PC-3 (cell line): ENCODE results near the gene MRTFA. TPM values are rescaled to one million over a fixed set of nuclear protein-coding genes. Genes with fewer than 3 reads are reported as not detected.

Experiments used
- ATAC-seq: fragments of 200-7000 bp; cut with Tn5 transposase; 2 replicates; pipeline ENCODE4 v1.9.1; 2020; ENCODE audit warnings: mild to moderate bottlenecking, moderate library complexity
- BruUV-seq: library from RNA; stranded (reverse); fragments of 400-500 nt; replicated peaks from 2 replicates; lab custom pipeline; 2021; lab: Mats Ljungman, UMichigan
- CTCF ChIA-PET: fragments of 300-600 bp; sonication (Branson Sonifier 250); formaldehyde crosslinking; loops from one replicate; lab custom pipeline; 2022; ENCODE audit warnings: antibody characterized with exemption; lab: Charles Lee
- POLR2A ChIA-PET: fragments of 300-600 bp; sonication (Branson Sonifier 250); formaldehyde crosslinking; loops from one replicate; lab custom pipeline; 2022; ENCODE audit warnings: antibody characterized with exemption; ENCODE audit not compliant: unreplicated experiment; lab: Charles Lee
- DNase-seq: peaks from one replicate; pipeline ENCODE4 v3.0.0-alpha.2; 2015
- H2AFZ ChIP-seq: fragments of 300-600 bp; sonication (generic); 2 replicates; pipeline ENCODE4 v1.6.0; 2016; ENCODE audit warnings: antibody characterized with exemption, low read length
- H3F3A ChIP-seq: fragments of 300-600 bp; sonication (generic); one replicate; pipeline ENCODE4 v1.6.0; 2017; ENCODE audit warnings: antibody characterized with exemption, low read length, control low read depth, mild to moderate bottlenecking; ENCODE audit not compliant: unreplicated experiment
- H3K27ac ChIP-seq: fragments of 300-600 bp; sonication (generic); 2 replicates; pipeline ENCODE4 v1.5.1; 2016; ENCODE audit warnings: mild to moderate bottlenecking, low read length
- H3K27me3 ChIP-seq: fragments of 300-600 bp; sonication (generic); 2 replicates; pipeline ENCODE4 v1.6.1; 2016; ENCODE audit warnings: low read length, mixed read lengths
- H3K36me3 ChIP-seq: fragments of 300-600 bp; sonication (generic); 2 replicates; pipeline ENCODE4 v1.6.1; 2016; ENCODE audit warnings: low read depth, mixed run types, low read length, mixed read lengths
- H3K4me1 ChIP-seq: fragments of 300-600 bp; sonication (generic); 2 replicates; pipeline ENCODE4 v1.5.1; 2016; ENCODE audit warnings: low read length; ENCODE audit not compliant: insufficient read depth
- H3K4me2 ChIP-seq: fragments of 300-600 bp; sonication (generic); 2 replicates; pipeline ENCODE4 v1.6.0; 2016; ENCODE audit warnings: low read length
- H3K4me3 ChIP-seq: fragments of 300-600 bp; sonication (generic); 2 replicates; pipeline ENCODE4 v1.5.1; 2016; ENCODE audit warnings: mild to moderate bottlenecking, low read length, mixed read lengths
- H3K79me2 ChIP-seq: fragments of 300-600 bp; sonication (generic); 2 replicates; pipeline ENCODE4 v1.6.1; 2017; ENCODE audit warnings: low read length, mixed read lengths
- H3K9ac ChIP-seq: fragments of 300-600 bp; sonication (generic); 2 replicates; pipeline ENCODE4 v1.6.0; 2016; ENCODE audit warnings: mild to moderate bottlenecking, low read length
- H3K9me2 ChIP-seq: fragments of 300-600 bp; sonication (generic); replicated peaks from 2 replicates; pipeline ENCODE4 v1.6.1; 2016; ENCODE audit warnings: mixed run types, low read length, mixed read lengths
- H3K9me3 ChIP-seq: fragments of 300-600 bp; sonication (generic); 2 replicates; pipeline ENCODE4 v1.6.1; 2016; ENCODE audit warnings: low read length, mixed read lengths
- H4K20me1 ChIP-seq: fragments of 300-600 bp; sonication (generic); 2 replicates; pipeline ENCODE4 v1.6.1; 2016; ENCODE audit warnings: low read length, mixed read lengths
- EZH2 ChIP-seq: fragments of 300-600 bp; sonication (generic); IDR thresholded peaks from one replicate; pipeline ENCODE4 v1.6.1; 2017; ENCODE audit warnings: antibody characterized with exemption, mild to moderate bottlenecking, low read length; ENCODE audit not compliant: unreplicated experiment
- EZH2phosphoT487 ChIP-seq: fragments of 300-600 bp; sonication (generic); IDR thresholded peaks from 2 replicates; pipeline ENCODE4 v1.6.1; 2018; ENCODE audit warnings: mild to moderate bottlenecking, antibody characterized with exemption, low read length, borderline replicate concordance
- intact Hi-C: fragments of 100-400 bp; cut with micrococcal nuclease; formaldehyde crosslinking; loops from 2 replicates; pipeline ENCODE4 v1.9.0; 2023
- total RNA-seq: library from RNA; depleted of rRNA; stranded (reverse); fragments of >200 nt; gene quantifications from 2 replicates; pipeline ENCODE4 v1.2.3, GENCODE V29; 2014
- TF ChIP-seq, protein P1 (sequence below): fragments of 300-600 bp; sonication (generic); conservative IDR thresholded peaks from 2 replicates; pipeline ENCODE4 v1.5.1; 2017; ENCODE audit warnings: antibody characterized with exemption, low read depth, mild to moderate bottlenecking, low read length

MRTFA gene
- total RNA-seq, 1 experiment from 2014 or later, result 32.6 TPM

DNA sequence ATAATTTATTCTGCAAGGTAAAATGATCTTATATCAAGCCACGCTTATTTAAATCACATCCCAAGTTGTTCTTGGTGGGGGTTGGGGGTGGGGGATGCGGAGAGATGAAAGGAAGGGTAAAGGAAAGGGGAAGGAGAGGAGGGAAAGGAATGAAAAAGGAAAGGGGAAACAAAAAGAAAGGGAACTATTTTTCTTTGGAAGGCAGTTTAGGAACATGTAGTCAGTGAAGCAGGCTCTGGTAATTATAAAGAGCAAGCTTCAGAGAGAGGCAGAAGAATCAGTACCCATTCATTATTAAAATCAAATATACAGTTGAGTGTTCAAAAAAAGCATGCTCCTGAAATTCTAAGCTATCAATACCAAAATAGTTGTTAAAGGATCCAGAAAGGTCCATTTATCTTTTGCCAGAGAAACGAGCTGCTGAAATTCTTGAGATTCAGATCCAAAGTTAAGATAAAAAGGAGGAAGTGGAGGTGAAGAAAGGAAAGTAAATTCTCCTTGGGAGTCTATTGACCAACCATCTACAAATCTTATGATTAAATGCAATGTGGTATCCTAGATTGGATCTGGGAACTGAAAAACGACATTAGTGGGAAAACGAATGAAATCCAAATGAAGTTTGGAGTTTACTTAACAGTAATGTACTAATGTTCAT, 158.7 kb downstream of the MRTFA start:
- Histone ChIP-seq H3K36me3 (no peaks in the 10 kb centered on the region), H3K27me3 (no peaks in the 10 kb centered on the region), H2AFZ (no peak overlapping the region), H4K20me1 (no peaks in the 10 kb centered on the region), H3K4me2 (no peak overlapping the region), H3F3A (no peaks in the 10 kb centered on the region), H3K27ac (no peak overlapping the region), H3K4me1 (peaks cover 8% of the 10 kb centered on the region; the same call in 1 of the 2 replicates), H3K9me3 (no peaks in the 10 kb centered on the region), H3K4me3 (no peak overlapping the region), H3K79me2 (peaks cover 19% of the 10 kb centered on the region; the same call in 1 of the 2 replicates), H3K9me2 (no peaks in the 10 kb centered on the region), H3K9ac (no peak overlapping the region)
- DNase-seq (no peak), ATAC-seq (no peak)
- CTCF ChIA-PET, result no interaction called here
- TF ChIP-seq EZH2 (no peak), EZH2phosphoT487 (no peak)
- TF ChIP-seq, protein P1, sequence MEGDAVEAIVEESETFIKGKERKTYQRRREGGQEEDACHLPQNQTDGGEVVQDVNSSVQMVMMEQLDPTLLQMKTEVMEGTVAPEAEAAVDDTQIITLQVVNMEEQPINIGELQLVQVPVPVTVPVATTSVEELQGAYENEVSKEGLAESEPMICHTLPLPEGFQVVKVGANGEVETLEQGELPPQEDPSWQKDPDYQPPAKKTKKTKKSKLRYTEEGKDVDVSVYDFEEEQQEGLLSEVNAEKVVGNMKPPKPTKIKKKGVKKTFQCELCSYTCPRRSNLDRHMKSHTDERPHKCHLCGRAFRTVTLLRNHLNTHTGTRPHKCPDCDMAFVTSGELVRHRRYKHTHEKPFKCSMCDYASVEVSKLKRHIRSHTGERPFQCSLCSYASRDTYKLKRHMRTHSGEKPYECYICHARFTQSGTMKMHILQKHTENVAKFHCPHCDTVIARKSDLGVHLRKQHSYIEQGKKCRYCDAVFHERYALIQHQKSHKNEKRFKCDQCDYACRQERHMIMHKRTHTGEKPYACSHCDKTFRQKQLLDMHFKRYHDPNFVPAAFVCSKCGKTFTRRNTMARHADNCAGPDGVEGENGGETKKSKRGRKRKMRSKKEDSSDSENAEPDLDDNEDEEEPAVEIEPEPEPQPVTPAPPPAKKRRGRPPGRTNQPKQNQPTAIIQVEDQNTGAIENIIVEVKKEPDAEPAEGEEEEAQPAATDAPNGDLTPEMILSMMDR, result no peak
- BruUV-seq, result no TSS peak
- intact Hi-C loops, result no loop called here
- POLR2A ChIA-PET, result no interaction called here

DNA sequence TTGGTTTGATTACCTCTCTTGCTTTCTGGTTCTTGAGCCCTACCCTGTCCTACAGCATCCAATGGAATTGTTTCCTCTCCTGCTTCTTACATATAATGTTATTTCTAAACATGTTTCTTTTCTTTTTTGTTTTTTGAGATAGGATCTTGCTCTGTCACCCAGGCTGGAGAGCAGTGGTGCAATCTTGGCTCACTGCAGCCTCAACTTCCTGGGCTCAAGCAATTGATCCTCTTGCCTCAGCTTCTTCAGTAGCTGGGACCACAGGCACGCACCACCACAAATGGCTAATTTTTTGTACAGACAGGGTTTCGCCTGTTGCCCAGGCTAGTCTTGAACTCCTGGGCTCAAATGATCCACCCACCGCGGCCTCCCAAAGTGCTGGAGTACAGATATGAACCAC, 160.2 kb downstream of the MRTFA start:
- H3K9me3 ChIP-seq, result no peaks in the 10 kb centered on the region
- H3F3A ChIP-seq, result no peaks in the 10 kb centered on the region
- no peaks in the 10 kb centered on the region for H3K9me2 ChIP-seq
- POLR2A ChIA-PET, result no interaction called here
- no TSS peak for BruUV-seq
- H3K9ac ChIP-seq, result no peak overlapping the region
- no peak overlapping the region for H2AFZ ChIP-seq
- CTCF ChIA-PET, result no interaction called here
- no peaks in the 10 kb centered on the region for H4K20me1 ChIP-seq
- no peak for ATAC-seq
- no peaks in the 10 kb centered on the region for H3K27me3 ChIP-seq
- H3K4me2 ChIP-seq, result no peak overlapping the region
- no peak for DNase-seq
- intact Hi-C loops, result no loop called here
- H3K79me2 ChIP-seq, result peaks cover 12% of the 10 kb centered on the region; the same call in 1 of the 2 replicates
- TF ChIP-seq, protein P1, result no peak
- TF ChIP-seq EZH2 (no peak), EZH2phosphoT487 (no peak)
- no peak overlapping the region for H3K4me3 ChIP-seq
- peaks cover 8% of the 10 kb centered on the region; the same call in 1 of the 2 replicates for H3K4me1 ChIP-seq
- no peak overlapping the region for H3K27ac ChIP-seq
- no peaks in the 10 kb centered on the region for H3K36me3 ChIP-seq

DNA sequence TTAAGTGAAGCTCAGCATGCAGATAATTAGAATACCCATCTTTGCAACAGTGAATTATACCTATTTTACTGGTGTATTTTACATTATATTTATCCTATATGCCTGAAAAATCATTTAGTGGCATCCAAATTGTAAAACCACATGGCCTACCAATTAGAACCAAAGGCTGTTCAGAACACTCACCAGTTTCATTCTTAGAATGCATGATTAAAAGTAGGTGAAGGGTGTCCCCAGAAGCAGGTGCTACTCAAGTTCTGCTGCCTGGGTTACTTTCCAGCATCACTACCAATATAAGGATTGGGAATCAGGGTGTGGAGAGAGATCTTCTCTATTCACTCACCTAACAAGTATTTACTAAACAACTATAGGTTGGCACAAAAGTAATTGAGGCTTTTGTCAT, 162.8 kb downstream of the MRTFA start:
- CTCF ChIA-PET, result no interaction called here
- TF ChIP-seq, protein P1, result no peak
- no peak for TF ChIP-seq EZH2
- no peak for TF ChIP-seq EZH2phosphoT487

More for the DNA sequence above, 162.8 kb downstream of the MRTFA start:
- no peaks in the 10 kb centered on the region for H3K9me3 ChIP-seq
- ATAC-seq (no peak), DNase-seq (no peak)
- no peaks in the 10 kb centered on the region for H3K9me2 ChIP-seq
- POLR2A ChIA-PET, result no interaction called here
- no peaks in the 10 kb centered on the region for H3K4me1 ChIP-seq
- H3K9ac ChIP-seq, result no peak overlapping the region
- intact Hi-C loops, result no loop called here
- no peak overlapping the region for H3K4me3 ChIP-seq
- no peak overlapping the region for H2AFZ ChIP-seq
- no peaks in the 10 kb centered on the region for H4K20me1 ChIP-seq
- no peak overlapping the region for H3K4me2 ChIP-seq
- no peaks in the 10 kb centered on the region for H3F3A ChIP-seq
- no peak overlapping the region for H3K27ac ChIP-seq
- H3K79me2 ChIP-seq, result peaks cover 4% of the 10 kb centered on the region; the same call in 1 of the 2 replicates
- no TSS peak for BruUV-seq
- no peaks in the 10 kb centered on the region for H3K36me3 ChIP-seq
- H3K27me3 ChIP-seq, result no peaks in the 10 kb centered on the region
